BJ (cell line): ENCODE measurements around the gene AGTPBP1. TPM values are rescaled to one million over a fixed set of nuclear protein-coding genes. Genes with fewer than 3 reads are reported as not detected.

Experiments
- CTCF ChIA-PET: fragments of 350-600 bp; formaldehyde crosslinking; extraction: SDS; loops from one replicate; lab custom pipeline; 2021; ENCODE audit warnings: antibody characterized with exemption, inconsistent platforms; lab: Yijun Ruan, JAX
- POLR2A ChIA-PET: fragments of 300-600 bp; sonication (Branson Sonifier 250); formaldehyde crosslinking; extraction: SDS; loops from one replicate; lab custom pipeline; 2021; ENCODE audit warnings: antibody characterized with exemption; lab: Charles Lee
- DNase-seq: peaks from one replicate; pipeline ENCODE4 v3.0.0-alpha.2; 2011; ENCODE audit warnings: low read depth
- H3K27me3 ChIP-seq: 2 replicates; pipeline ENCODE4 v1.6.0; 2011; ENCODE audit warnings: low read length; ENCODE audit not compliant: control insufficient read depth, insufficient read depth
- H3K36me3 ChIP-seq: 2 replicates; pipeline ENCODE4 v1.5.1; 2011; ENCODE audit warnings: low read length; ENCODE audit not compliant: control insufficient read depth, insufficient read depth
- H3K4me3 ChIP-seq: 2 replicates; pipeline ENCODE4 v1.5.1; 2011; ENCODE audit warnings: low read depth, mild to moderate bottlenecking, control low read depth, low read length
- polyA plus RNA-seq: library from polyadenylated mRNA; depleted of rRNA; stranded (reverse); fragments of >200 nt; gene quantifications from 2 replicates; pipeline ENCODE4 v1.2.3, GENCODE V29; 2011
- TF ChIP-seq, protein P1 (sequence below): IDR thresholded peaks from 2 replicates; pipeline ENCODE4 v1.5.1; 2011; ENCODE audit warnings: low read depth, mild to moderate bottlenecking, control low read depth, inconsistent platforms, low read length, moderate library complexity; ENCODE audit not compliant: insufficient read depth

AGTPBP1 gene
- polyA plus RNA-seq, 1 experiment, result 2.5 TPM

DNA sequence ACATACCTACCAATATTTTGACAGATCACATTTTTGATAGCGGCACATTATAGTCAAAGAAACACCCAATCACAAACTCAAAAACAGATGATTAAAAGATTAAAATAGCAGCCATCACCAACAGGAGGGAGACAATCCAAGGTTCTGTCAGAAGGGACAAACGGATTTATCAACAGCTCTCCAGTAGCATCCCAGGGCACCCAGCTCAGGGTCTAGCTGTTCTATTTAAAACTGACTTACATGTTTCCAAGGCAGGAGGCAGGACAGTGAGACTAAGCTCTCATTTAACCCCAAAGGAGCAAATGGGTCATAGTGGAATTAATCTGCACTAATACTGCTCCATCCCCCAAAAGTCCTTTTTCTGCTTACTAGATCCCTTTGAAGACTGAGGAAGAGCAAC is 3.2 kb downstream of the AGTPBP1 start:
- DNase-seq, result no peak
- TF ChIP-seq, protein P1, sequence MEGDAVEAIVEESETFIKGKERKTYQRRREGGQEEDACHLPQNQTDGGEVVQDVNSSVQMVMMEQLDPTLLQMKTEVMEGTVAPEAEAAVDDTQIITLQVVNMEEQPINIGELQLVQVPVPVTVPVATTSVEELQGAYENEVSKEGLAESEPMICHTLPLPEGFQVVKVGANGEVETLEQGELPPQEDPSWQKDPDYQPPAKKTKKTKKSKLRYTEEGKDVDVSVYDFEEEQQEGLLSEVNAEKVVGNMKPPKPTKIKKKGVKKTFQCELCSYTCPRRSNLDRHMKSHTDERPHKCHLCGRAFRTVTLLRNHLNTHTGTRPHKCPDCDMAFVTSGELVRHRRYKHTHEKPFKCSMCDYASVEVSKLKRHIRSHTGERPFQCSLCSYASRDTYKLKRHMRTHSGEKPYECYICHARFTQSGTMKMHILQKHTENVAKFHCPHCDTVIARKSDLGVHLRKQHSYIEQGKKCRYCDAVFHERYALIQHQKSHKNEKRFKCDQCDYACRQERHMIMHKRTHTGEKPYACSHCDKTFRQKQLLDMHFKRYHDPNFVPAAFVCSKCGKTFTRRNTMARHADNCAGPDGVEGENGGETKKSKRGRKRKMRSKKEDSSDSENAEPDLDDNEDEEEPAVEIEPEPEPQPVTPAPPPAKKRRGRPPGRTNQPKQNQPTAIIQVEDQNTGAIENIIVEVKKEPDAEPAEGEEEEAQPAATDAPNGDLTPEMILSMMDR, result no peak
- H3K27me3 ChIP-seq, result no peaks in the 10 kb centered on the region
- H3K36me3 ChIP-seq, result no peaks in the 10 kb centered on the region
- CTCF ChIA-PET, result no interaction called here
- POLR2A ChIA-PET, result no interaction called here
- H3K4me3 ChIP-seq, result no peak overlapping the region

DNA sequence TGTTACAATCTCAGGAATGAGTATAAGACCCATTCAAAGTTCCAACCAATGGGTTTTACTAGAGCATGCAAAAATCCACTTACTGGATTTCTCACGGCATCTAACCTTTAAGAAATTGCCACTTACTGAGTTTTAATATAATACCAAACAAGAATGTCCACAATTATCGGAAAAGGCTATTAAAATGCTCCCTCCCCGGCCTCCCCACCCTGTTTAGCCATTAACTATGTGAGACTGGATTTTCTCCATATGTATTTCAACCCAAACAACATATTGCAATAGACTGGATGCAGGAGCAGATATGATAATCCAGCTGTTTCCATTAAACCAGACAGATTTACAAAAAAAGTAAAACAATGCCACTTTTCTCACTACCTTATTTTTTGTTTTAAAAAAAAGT is 4.1 kb downstream of the AGTPBP1 start:
- H3K4me3 ChIP-seq, result no peak overlapping the region
- CTCF ChIA-PET, result interaction anchor here (1.0 kb wide), 2 partner anchors 10 to 21 kb away, joined by 3 read pairs; no protein-coding TSS in a partner anchor

DNA sequence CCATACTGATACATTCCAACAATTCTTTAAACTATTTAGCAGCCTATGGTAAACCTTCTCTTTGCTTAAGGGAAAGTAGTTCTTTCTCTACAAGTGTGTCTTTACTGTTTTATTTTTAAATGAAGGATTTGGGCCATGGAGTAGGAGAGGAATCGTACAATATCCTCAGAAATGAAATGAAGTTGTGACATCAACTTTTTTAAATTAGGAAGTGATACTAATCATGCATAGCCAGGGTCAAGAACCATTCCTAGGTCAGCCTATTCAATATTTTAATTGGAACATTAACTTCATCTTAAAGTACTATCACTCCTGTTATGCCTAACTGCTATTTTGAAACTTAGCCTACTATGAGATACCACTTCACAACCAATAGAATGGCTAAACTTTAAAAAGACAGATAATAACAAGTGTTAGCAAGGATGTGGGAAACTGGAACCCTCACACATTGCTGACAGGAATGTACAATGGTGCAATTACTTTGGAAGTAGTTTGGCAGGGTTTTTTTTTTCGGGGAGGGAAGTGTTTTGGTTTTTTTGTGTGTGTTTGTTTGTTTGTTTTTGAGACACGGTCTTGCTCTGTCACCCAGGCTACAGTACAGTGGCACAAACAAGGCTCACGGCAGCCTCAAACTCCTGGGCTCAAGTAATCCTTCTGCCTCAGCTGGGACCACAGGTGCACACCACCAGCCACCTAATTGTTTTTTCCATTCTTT is 10.7 kb downstream of the AGTPBP1 start:
- no peaks in the 10 kb centered on the region for H3K36me3 ChIP-seq
- ChIA-PET CTCF (no interaction called here), POLR2A (no interaction called here)
- DNase-seq, result no peak
- no peaks in the 10 kb centered on the region for H3K27me3 ChIP-seq
- no peak overlapping the region for H3K4me3 ChIP-seq
- TF ChIP-seq, protein P1, result no peak

More for the DNA sequence above, 4.1 kb downstream of the AGTPBP1 start:
- no peak for DNase-seq
- POLR2A ChIA-PET, result no interaction called here
- no peaks in the 10 kb centered on the region for H3K36me3 ChIP-seq
- H3K27me3 ChIP-seq, result no peaks in the 10 kb centered on the region
- TF ChIP-seq, protein P1, result no peak

DNA sequence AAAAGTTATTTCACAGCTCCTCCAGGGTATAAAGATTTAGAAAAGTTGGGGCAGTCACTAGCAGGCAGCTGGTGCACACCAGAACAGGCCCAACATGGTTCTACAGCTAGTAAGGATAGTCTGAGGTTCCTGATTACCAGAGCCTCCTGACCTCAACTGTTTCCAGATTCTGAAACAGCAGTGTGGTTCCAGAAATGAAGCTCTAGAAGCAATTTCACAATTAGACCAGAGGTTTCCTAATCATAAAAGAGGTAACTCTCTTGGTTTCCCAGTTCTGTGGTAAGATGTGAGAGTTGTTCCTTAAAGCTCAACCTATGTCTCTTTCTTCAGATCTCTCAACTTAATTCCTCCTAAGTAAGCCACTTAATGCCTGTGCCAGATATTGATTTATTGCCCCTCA is 11.9 kb downstream of the AGTPBP1 start:
- no peaks in the 10 kb centered on the region for H3K27me3 ChIP-seq
- no peaks in the 10 kb centered on the region for H3K36me3 ChIP-seq
- ChIA-PET CTCF (interaction anchor here (0.7 kb wide), 1 partner anchor 900 kb away, joined by 3 read pairs; no protein-coding TSS in a partner anchor), POLR2A (interaction anchor here (0.6 kb wide), 1 partner anchor 1548 kb away, joined by 7 read pairs; no protein-coding TSS in a partner anchor)
- no peak for DNase-seq
- TF ChIP-seq, protein P1, result no peak
- H3K4me3 ChIP-seq, result no peak overlapping the region

DNA sequence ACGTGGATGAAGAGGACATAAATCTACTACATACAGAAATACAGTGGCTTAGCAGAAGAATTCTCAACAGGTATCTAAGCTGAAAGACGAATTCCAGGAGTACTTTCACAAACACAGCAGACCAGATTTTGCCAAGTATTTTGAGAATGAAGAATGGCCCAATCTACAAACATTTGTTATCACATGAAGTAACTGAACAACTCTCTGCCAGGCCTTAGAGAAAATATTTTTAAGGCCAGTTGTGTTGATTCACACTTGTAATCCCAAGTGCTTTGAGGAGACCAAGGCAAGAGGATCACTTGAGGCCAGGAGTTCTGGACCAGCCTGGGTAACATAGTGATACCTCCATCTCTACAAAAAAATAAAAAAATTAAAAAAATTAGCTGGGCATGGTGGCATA is 14.3 kb downstream of the AGTPBP1 start:
- ChIA-PET POLR2A (no interaction called here), CTCF (interaction anchor here (0.6 kb wide), 1 partner anchor 10 kb away, joined by 3 read pairs; no protein-coding TSS in a partner anchor)
- Histone ChIP-seq H3K4me3 (no peak overlapping the region), H3K27me3 (no peaks in the 10 kb centered on the region), H3K36me3 (no peaks in the 10 kb centered on the region)
- TF ChIP-seq, protein P1, result no peak
- no peak for DNase-seq
